Measurements from ENCODE around the gene POU2AF1. TPM values are rescaled to one million over a fixed set of nuclear protein-coding genes. Genes with fewer than 3 reads are reported as not detected.

The POU2AF1 gene
- total RNA-seq, 1 donor from 2014 or later = not detected

DNA sequence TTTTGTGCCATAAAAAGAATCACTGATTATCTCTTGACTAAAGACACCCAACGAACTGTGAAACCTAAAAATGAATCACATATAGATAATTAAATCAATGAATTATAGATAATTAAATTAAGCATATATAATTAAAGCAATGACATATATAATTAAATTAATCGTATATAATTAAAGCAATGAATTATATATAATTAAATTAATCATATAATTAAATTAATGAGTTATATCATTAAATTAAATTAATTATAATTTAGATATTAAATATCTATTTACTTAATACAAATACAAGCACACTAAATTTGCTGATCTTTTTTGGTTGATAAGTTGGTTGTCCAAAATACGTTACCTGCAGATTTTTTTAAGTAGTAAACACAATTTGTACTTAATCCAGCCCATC is 30.9 kb downstream of the POU2AF1 start:
- no peak for DNase-seq (ENCODE audit: low read depth)

GRCh38 chr11:111347723-111348115 is 31.4 kb downstream of the POU2AF1 start:
- peak; percentile 13 for DNase-seq (ENCODE audit: low read depth)

- no peak for DNase-seq (ENCODE audit: low read depth)
These were observed 31.9 kb downstream of the POU2AF1 start for GRCh38 chr11:111347002-111347722.

- DNase-seq (ENCODE audit: low read depth) = peak; percentile 26
These were observed 35.0 kb downstream of the POU2AF1 start for GRCh38 chr11:111344032-111344431.

GRCh38 chr11:111342329-111342728 is 36.7 kb downstream of the POU2AF1 start:
- no peak for DNase-seq (ENCODE audit: low read depth)

DNA sequence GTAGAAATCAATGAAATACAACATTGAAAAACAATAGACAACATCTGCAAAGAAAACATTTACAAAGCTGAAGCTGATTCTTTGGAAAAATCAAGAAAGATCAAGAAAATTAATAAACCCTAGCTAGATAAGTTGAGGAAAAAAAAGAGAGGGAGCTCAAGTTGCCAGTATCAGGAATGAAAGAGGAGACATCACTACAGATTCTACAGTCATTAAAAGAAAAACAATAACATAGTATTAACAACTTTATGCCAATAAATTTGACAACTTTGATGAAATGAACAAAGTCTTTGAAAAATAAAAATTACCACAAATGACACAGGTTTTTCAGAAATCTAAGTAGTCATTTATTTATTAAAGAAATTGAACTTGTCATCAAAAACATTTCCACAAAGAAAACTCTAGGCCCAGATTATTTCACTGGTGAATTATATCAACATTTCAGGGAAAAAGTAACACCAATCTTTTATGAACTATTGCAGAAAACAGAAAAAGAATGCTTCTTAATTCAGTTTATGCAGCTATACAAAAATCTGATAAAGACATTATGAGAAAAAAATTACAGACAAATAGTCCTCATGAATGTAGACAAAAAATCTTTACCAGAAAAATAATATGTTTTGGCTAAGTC is 39.2 kb downstream of the POU2AF1 start:
- DNase-seq (ENCODE audit: low read depth) = no peak

GRCh38 chr11:111336582-111337256 is 42.4 kb downstream of the POU2AF1 start:
- DNase-seq (ENCODE audit: low read depth) = no peak

DNA sequence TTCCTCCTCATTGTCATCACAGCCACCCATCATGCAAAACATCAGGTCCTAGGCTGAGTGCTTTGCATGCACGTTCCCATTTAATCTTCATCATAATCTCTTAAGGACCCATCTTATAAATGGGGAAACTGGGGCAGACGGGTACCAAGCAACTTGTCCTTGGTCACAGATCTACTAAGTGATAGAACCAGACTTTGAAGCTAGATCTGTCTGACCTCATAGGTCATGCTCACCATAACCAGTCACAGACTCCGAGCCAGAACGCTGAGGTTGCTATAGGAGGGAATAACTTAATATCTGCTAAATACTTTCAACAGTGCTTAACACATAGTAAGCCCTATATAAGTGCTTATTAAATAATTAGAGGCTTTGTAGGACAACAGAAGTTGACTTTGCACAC is 43.0 kb downstream of the POU2AF1 start:
- DNase-seq (ENCODE audit: low read depth) = no peak

- DNase-seq (ENCODE audit: low read depth) = no peak
These were observed 43.5 kb downstream of the POU2AF1 start for GRCh38 chr11:111335549-111335948.

- DNase-seq (ENCODE audit: low read depth) = no peak
These were observed 44.3 kb downstream of the POU2AF1 start for GRCh38 chr11:111334532-111335502.

GRCh38 chr11:111331711-111332479 is 47.2 kb downstream of the POU2AF1 start:
- peak; percentile 15 for DNase-seq (ENCODE audit: low read depth)

DNA sequence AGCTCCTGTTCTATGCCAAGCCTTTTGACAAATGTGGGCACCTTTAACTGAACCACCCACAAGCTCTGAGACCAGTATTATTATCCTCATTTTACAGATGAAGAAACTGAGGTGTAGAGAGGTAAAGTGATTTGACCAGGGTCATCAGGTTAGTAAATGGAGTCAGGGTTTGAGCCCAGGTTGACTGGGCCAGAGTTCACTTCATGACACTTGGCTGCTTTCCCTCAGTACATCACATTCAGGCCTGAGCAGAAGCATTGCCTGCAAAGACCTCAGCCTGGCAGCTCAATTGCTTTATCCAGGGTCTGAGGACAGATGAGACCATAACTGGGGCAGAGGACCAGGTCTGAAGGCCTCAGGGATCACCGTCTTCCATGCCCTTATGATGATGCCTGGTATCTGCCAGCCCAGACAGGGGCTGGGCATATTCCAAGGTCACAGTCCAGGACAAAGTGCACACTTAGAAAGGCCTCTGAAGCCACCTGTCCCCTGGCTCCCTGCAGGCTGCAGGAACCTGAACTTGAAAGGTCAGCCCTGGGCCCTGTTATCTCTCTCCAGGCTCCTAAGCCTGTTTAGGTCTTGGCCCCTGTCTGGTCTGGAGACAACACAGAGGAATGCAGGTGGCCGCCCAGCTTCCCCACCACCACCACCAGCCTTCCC is 48.7 kb downstream of the POU2AF1 start:
- DNase-seq (ENCODE audit: low read depth) = no peak

DNA sequence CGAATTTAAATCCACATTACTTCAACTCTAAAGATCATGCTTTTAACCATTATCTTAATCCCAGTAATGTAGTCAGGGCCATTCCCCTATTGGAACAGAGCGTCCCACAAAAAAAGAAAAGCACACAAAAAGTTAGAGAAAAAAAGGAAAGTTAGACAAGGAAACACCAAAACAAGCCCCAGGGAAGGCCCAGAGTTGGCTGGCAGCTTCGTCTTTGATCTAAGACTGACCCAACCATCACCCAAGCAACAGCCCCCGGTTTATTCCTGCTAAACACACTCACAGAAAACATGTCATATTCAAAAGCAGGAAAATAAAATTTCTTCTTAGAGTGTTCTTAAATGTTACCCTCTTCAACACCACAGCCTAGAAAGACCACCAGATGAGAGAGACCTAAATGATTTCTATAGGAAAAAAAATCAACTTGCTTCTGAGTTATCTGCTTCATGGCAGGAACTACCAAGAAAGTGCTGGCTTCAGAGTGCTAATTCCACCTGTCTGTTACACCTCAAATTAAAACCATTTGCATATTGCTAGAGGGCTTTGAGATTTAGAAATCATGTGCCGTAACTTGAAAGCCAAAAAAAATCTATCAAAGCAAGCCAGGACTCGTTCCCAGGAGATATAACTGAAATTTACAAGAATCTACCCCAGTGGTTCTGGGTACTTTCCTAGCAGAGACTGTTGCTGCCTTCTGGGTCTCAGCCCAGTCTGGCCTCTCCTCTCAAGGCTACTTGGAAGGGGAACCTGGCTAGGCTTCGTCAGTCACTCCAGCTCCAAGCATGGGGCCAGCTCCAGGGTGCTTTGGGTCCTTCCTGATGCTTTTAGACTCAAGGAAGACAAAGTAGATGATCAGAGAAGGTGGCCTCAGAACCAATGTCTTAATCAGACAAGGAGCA is 49.5 kb downstream of the POU2AF1 start:
- no peak for DNase-seq (ENCODE audit: low read depth)

DNA sequence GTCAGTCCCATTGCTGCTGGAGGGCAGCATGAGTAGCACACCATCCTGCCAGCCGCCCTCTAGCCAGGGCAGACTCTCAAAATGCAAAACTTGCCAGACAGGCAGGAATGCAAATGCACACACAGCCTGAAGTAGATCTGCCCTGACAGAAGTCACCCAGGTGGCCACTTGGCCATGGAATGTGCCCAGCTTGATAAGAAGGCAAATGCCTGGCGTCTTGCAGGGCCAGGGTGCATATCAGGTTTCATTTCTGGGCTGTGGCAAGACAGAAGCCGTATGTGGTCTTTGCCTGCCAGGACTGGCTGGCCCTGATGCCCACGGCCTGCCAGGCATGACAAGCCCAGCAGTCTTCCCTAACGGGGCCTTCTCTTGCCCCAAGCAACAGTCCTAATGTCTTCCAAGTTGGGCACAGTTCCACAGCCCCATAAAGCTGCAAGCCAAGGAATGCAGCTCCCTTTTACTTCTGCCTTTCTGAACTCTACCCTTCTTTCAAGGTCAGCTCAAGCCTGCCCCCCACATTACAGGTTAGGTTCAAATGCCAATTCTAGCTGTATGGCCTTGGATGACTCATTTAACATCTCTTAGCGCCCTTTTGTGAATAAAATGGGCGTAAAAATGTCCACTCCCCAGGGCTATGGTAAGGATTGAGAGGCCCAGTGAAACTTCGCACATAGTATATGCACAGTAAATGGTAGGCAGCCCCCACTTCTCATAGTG is 51.0 kb downstream of the POU2AF1 start:
- DNase-seq (ENCODE audit: low read depth) = peak; percentile 67

GRCh38 chr11:111326824-111327223 is 52.3 kb downstream of the POU2AF1 start:
- no peak for DNase-seq (ENCODE audit: low read depth)

GRCh38 chr11:111325259-111325658 is 53.8 kb downstream of the POU2AF1 start:
- no peak for DNase-seq (ENCODE audit: low read depth)

- DNase-seq (ENCODE audit: low read depth) = peak; percentile 22
These were observed 54.8 kb downstream of the POU2AF1 start for GRCh38 chr11:111324277-111324720.

- DNase-seq (ENCODE audit: low read depth) = no peak
These were observed 56.5 kb downstream of the POU2AF1 start for GRCh38 chr11:111322534-111322933.

Measured in myocyte (in vitro differentiated cells).